Measurements from ENCODE around the gene COPRS.

DNA sequence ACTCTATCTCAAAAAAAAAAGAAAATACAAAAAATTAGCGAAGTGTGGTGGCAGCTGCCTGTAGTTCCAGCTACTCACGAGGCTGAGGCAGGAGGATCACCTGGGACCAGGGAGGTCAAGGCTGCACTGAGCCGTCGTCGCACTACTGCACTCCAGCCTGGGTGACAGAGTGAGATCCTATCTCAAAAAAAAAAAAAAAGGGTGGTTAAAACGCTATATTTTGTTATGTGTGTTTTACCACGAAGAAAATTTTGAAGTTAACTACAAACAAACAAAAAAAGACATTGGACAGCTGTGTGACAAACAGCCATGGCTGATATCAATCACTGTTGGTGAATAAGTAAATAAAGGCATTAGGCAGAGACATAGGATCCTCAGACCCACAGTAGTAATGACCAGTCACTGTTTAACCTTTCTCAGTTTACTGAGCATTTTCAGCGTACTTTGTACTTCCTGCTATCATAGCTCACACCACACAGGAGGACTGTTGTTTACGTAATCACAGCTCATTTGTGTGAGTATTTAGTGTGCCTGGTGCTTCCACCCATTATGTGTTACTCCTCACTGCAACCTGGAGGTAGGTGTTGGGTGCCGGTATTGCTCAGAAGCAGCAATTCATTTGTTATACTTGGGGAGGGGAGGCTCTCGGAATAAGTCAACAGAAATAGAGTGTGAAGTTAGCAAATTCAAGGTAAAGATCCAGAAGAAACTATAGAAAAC lies 55.4 kb downstream of the COPRS start:
- TF ChIP-seq, protein P1, sequence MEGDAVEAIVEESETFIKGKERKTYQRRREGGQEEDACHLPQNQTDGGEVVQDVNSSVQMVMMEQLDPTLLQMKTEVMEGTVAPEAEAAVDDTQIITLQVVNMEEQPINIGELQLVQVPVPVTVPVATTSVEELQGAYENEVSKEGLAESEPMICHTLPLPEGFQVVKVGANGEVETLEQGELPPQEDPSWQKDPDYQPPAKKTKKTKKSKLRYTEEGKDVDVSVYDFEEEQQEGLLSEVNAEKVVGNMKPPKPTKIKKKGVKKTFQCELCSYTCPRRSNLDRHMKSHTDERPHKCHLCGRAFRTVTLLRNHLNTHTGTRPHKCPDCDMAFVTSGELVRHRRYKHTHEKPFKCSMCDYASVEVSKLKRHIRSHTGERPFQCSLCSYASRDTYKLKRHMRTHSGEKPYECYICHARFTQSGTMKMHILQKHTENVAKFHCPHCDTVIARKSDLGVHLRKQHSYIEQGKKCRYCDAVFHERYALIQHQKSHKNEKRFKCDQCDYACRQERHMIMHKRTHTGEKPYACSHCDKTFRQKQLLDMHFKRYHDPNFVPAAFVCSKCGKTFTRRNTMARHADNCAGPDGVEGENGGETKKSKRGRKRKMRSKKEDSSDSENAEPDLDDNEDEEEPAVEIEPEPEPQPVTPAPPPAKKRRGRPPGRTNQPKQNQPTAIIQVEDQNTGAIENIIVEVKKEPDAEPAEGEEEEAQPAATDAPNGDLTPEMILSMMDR (IDR thresholded peaks at IDR 0.05): no peak
- TF ChIP-seq POLR2A (IDR thresholded peaks at IDR 0.05): no peak

All from testis (tissue), 2 donors.